Thoracic aorta (tissue), 2 donors: ENCODE data around the gene NLRP3. TPM values are rescaled to one million over a fixed set of nuclear protein-coding genes. Genes with fewer than 3 reads are reported as not detected.

Experiments used
- ATAC-seq: fragments of 150-250 bp; one replicate; pipeline ENCODE4 v1.8.0; 2017; ENCODE audit warnings: low read depth; ENCODE audit not compliant: insufficient number of reproducible peaks, low FRiP score
- DNase-seq: peaks from one replicate; pipeline ENCODE4 v3.0.0-alpha.2; 2020; ENCODE audit warnings: low spot score
- H3K27ac ChIP-seq, 2 donors: fragments of 200-600 bp; sonication (generic); 1 replicate in 1 of 2; 2 replicates in 1 of 2; pipeline ENCODE4 v1.5.1; 2016; ENCODE audit warnings: mild to moderate bottlenecking in 2 of 2, moderate library complexity in 2 of 2
- H3K27me3 ChIP-seq: fragments of 200-600 bp; sonication (generic); replicated peaks from 2 replicates; pipeline ENCODE4 v1.6.0; 2016; ENCODE audit warnings: mild to moderate bottlenecking; ENCODE audit not compliant: insufficient read depth
- H3K36me3 ChIP-seq: fragments of 200-600 bp; sonication (generic); one replicate; pipeline ENCODE4 v1.5.1; 2016
- H3K4me1 ChIP-seq, 2 donors: fragments of 200-600 bp; sonication (generic); 1 replicate in 1 of 2; 2 replicates in 1 of 2; pipeline versions ENCODE4 v1.5.1 to v1.6.0; 2016; ENCODE audit warnings: low read depth in 2 of 2, mild to moderate bottlenecking in 1 of 2; ENCODE audit not compliant: control insufficient read depth in 1 of 2
- H3K4me3 ChIP-seq: fragments of 200-600 bp; sonication (generic); 2 replicates; pipeline ENCODE4 v1.5.1; 2016; ENCODE audit warnings: mild to moderate bottlenecking
- H3K9me3 ChIP-seq: fragments of 200-600 bp; sonication (generic); 2 replicates; pipeline ENCODE4 v1.5.1; 2016
- CTCF ChIP-seq: fragments of 200-600 bp; sonication (generic); IDR thresholded peaks from one replicate; pipeline ENCODE4 v1.5.1; 2019; ENCODE audit warnings: antibody characterized with exemption
- total RNA-seq, 2 donors: library from RNA; depleted of rRNA; stranded (reverse); fragments of >200 nt; gene quantifications; one replicate each; pipeline versions ENCODE4 v1.1.0 to v1.2.3, GENCODE V29; 2016

NLRP3 gene
- total RNA-seq, 2 donors from 2014 or later, result 5.1 to 8.9 TPM

GRCh38 chr1:247442164-247442563 is 26.2 kb downstream of the NLRP3 start:
- no peak for ATAC-seq
- H3K27me3 ChIP-seq, result no peaks in the 10 kb centered on the region

GRCh38 chr1:247443641-247444040 is 27.7 kb downstream of the NLRP3 start:
- Histone ChIP-seq H3K9me3 (no peaks in the 10 kb centered on the region), H3K27me3 (no peaks in the 10 kb centered on the region), H3K4me3 (no peak overlapping the region), H3K4me1 (peaks cover 3% of the 10 kb centered on the region in 2 donors), H3K27ac (no peak overlapping the region), H3K36me3 (no peaks in the 10 kb centered on the region)
- no peak for DNase-seq
- TF ChIP-seq CTCF, result no peak
- no peak for ATAC-seq

More at GRCh38 chr1:247442164-247442563, 26.2 kb downstream of the NLRP3 start:
- Histone ChIP-seq H3K4me1 (no peaks in the 10 kb centered on the region), H3K27ac (no peak overlapping the region), H3K4me3 (no peak overlapping the region), H3K9me3 (no peaks in the 10 kb centered on the region), H3K36me3 (no peaks in the 10 kb centered on the region)
- no peak for DNase-seq
- TF ChIP-seq CTCF, result no peak

GRCh38 chr1:247444571-247444970 is 28.6 kb downstream of the NLRP3 start:
- H3K9me3 ChIP-seq, result no peaks in the 10 kb centered on the region
- H3K4me1 ChIP-seq, result peaks cover 3 to 6% of the 10 kb centered on the region in 2 donors
- no peaks in the 10 kb centered on the region for H3K27me3 ChIP-seq
- no peak for DNase-seq
- TF ChIP-seq CTCF, result no peak
- H3K4me3 ChIP-seq, result no peak overlapping the region
- H3K36me3 ChIP-seq, result no peaks in the 10 kb centered on the region
- ATAC-seq, result no peak
- H3K27ac ChIP-seq, result no peak overlapping the region

GRCh38 chr1:247445526-247446356 is 29.8 kb downstream of the NLRP3 start:
- DNase-seq, result no peak
- no peak overlapping the region for H3K27ac ChIP-seq
- ATAC-seq, result no peak
- H3K36me3 ChIP-seq, result no peaks in the 10 kb centered on the region
- no peaks in the 10 kb centered on the region for H3K27me3 ChIP-seq
- no peak for TF ChIP-seq CTCF
- H3K4me1 ChIP-seq, result peaks cover 3 to 6% of the 10 kb centered on the region in 2 donors
- H3K4me3 ChIP-seq, result no peak overlapping the region
- H3K9me3 ChIP-seq, result no peaks in the 10 kb centered on the region

GRCh38 chr1:247447162-247447909 is 31.4 kb downstream of the NLRP3 start:
- H3K27ac ChIP-seq, result no peak overlapping the region
- no peak for ATAC-seq
- peak overlapping the region; percentile 77 for H3K4me3 ChIP-seq
- TF ChIP-seq CTCF, result no peak
- no peaks in the 10 kb centered on the region for H3K36me3 ChIP-seq
- peaks cover 3 to 6% of the 10 kb centered on the region in 2 donors for H3K4me1 ChIP-seq
- DNase-seq, result no peak
- no peaks in the 10 kb centered on the region for H3K9me3 ChIP-seq
- no peaks in the 10 kb centered on the region for H3K27me3 ChIP-seq
